Measurements from ENCODE around the gene WRAP53. TPM values are rescaled to one million over a fixed set of nuclear protein-coding genes. Genes with fewer than 3 reads are reported as not detected.

WRAP53 gene
- total RNA-seq, 1 donor from 2014 or later = 17.1 TPM

DNA sequence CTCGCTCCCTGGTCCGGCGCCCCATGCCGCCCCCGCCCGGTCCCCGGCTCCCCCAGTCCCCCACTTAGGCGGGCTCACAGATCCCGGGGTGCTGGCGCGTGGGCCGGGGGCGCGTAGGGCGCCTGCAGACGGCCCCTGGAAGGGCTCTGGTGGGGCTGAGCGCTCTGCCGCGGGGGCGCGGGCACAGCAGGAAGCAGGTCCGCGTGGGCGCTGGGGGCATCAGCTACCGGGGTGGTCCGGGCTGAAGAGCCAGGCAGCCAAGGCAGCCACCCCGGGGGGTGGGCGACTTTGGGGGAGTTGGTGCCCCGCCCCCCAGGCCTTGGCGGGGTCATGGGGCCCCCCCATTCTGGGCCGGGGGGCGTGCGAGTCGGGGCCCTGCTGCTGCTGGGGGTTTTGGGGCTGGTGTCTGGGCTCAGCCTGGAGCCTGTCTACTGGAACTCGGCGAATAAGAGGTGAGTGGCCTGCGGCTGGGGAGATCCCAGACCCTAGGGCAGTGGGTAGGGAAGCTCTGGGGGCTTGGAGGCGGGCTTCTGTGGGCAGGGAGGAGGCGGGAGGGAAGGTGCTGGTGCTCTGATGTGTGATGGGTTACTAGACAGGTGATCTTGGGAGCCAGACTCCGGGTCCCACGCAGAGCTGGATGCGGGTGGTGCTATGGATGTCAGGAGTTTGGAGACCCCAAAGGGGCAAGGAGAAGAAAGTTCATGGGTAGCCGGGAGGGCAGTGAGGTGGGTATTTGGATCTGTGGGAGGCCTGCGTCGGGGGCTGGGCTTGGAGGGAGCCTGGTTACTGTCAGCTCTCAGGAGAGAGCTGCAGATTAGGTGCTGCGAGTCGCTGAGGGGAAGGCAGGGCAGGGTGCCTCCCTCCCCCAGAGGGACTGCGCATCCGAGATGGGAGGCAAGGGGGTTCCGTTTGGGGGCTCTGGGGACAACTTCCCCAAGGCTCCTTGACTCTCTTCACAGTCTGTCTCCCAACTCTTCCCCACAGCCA is 17.3 kb downstream of the WRAP53 start:
- Mint-ChIP-seq H3K9me3 (no peaks in the 10 kb centered on the region), H3K27me3 (peaks cover 43% of the 10 kb centered on the region), H3K36me3 (ENCODE audit: low read depth) (peaks cover 27% of the 10 kb centered on the region), H3K4me1 (peaks cover 25% of the 10 kb centered on the region), H3K4me3 (no peak overlapping the region), H3K27ac (no peak overlapping the region)
- no peak for TF ChIP-seq CTCF (IDR thresholded peaks at IDR 0.05)
- DNase-seq = no peak
- ChIA-PET CTCF (no interaction called here), POLR2A (no interaction called here)
- ATAC-seq (ENCODE audit: low read depth) = no peak
- intact Hi-C loops (cut with micrococcal nuclease) = no loop called here

- Mint-ChIP-seq H3K9me3 (no peaks in the 10 kb centered on the region), H3K4me1 (peaks cover 27% of the 10 kb centered on the region), H3K36me3 (ENCODE audit: low read depth) (peaks cover 16% of the 10 kb centered on the region), H3K4me3 (no peak overlapping the region), H3K27ac (no peak overlapping the region), H3K27me3 (peaks cover 52% of the 10 kb centered on the region)
- intact Hi-C loops (cut with micrococcal nuclease) = no loop called here
- DNase-seq (no peak), ATAC-seq (ENCODE audit: low read depth) (no peak)
- POLR2A ChIA-PET = interaction anchor here (0.5 to 0.8 kb wide), 3 partner anchors 15 to 654 kb away, joined by 3 to 4 read pairs (median 3); no protein-coding TSS in a partner anchor
- TF ChIP-seq CTCF (IDR thresholded peaks at IDR 0.05) = no peak
- CTCF ChIA-PET = no interaction called here
Observed at GRCh38 chr17:7706631-7707354, 18.5 kb downstream of the WRAP53 start.

GRCh38 chr17:7707446-7707845 is 19.2 kb downstream of the WRAP53 start:
- peaks cover 55% of the 10 kb centered on the region for H3K27me3 Mint-ChIP-seq
- no peak for TF ChIP-seq CTCF (IDR thresholded peaks at IDR 0.05)
- ChIA-PET POLR2A (no interaction called here), CTCF (no interaction called here)
- ATAC-seq (ENCODE audit: low read depth) (no peak), DNase-seq (no peak)
- H3K4me1 Mint-ChIP-seq = peaks cover 27% of the 10 kb centered on the region
- no peak overlapping the region for H3K4me3 Mint-ChIP-seq
- no peaks in the 10 kb centered on the region for H3K9me3 Mint-ChIP-seq
- H3K27ac Mint-ChIP-seq = no peak overlapping the region
- intact Hi-C loops (cut with micrococcal nuclease) = no loop called here
- peaks cover 10% of the 10 kb centered on the region for H3K36me3 Mint-ChIP-seq (ENCODE audit: low read depth)

DNA sequence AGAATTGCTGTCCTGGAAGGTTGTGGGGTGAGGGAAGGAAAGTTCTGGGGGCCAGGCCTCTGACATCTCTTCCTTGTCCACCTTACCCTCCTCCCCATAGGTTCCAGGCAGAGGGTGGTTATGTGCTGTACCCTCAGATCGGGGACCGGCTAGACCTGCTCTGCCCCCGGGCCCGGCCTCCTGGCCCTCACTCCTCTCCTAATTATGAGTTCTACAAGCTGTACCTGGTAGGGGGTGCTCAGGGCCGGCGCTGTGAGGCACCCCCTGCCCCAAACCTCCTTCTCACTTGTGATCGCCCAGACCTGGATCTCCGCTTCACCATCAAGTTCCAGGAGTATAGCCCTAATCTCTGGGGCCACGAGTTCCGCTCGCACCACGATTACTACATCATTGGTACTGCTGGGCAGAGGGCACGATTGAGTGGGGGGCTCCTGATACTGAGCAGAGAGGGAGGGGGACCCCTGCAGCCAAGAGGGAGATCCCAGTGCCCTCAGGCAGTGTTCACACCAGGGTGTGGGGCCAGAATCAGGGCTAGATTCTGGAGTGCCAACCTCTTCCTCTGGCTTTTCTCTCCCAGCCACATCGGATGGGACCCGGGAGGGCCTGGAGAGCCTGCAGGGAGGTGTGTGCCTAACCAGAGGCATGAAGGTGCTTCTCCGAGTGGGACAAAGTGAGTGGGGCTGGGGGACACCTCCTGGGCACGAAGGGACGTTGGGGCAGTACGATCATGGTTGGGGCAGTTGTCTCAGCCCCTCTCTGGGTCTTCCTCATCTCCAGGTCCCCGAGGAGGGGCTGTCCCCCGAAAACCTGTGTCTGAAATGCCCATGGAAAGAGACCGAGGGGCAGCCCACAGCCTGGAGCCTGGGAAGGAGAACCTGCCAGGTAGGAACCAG is 19.8 kb downstream of the WRAP53 start:
- TF ChIP-seq CTCF (IDR thresholded peaks at IDR 0.05) = no peak
- ATAC-seq (ENCODE audit: low read depth) (no peak), DNase-seq (no peak)
- peaks cover 60% of the 10 kb centered on the region for H3K27me3 Mint-ChIP-seq
- no peak overlapping the region for H3K27ac Mint-ChIP-seq
- no peaks in the 10 kb centered on the region for H3K9me3 Mint-ChIP-seq
- intact Hi-C loops (cut with micrococcal nuclease) = no loop called here
- CTCF ChIA-PET = no interaction called here
- H3K4me3 Mint-ChIP-seq = no peak overlapping the region
- H3K4me1 Mint-ChIP-seq = peaks cover 27% of the 10 kb centered on the region
- peaks cover 4% of the 10 kb centered on the region for H3K36me3 Mint-ChIP-seq (ENCODE audit: low read depth)
- POLR2A ChIA-PET = no interaction called here

Measured in activated B cell treated with CpG ODN at 0.5 μM for 24 hours (primary cell).